Measurements from ENCODE around the gene RBM3.

Gene RBM3

GRCh38 chrX:48592971-48593370 is 18.7 kb downstream of the RBM3 start:
- Histone ChIP-seq H3K36me3 (ENCODE audit: insufficient read depth, insufficient read length, low read length) (no peaks in the 10 kb centered on the region), H3K27me3 (ENCODE audit: insufficient read depth, insufficient read length) (no peaks in the 10 kb centered on the region), H3K4me3 (ENCODE audit: insufficient read length, low read depth) (no peak overlapping the region), H3K4me1 (ENCODE audit: insufficient read depth, insufficient read length) (peaks cover 3% of the 10 kb centered on the region), H3K9ac (ENCODE audit: insufficient read length, low read depth) (no peak overlapping the region), H3K9me3 (ENCODE audit: insufficient read depth, low read length) (no peaks in the 10 kb centered on the region)
- TF ChIP-seq SUZ12 (IDR thresholded peaks at IDR 0.05; ENCODE audit: extremely low read depth, insufficient read depth, insufficient read length) (no peak), ZNF274 (IDR thresholded peaks at IDR 0.05; ENCODE audit: low read depth, low read length) (no peak)
- no peak for DNase-seq (ENCODE audit: low read depth, low spot score)

GRCh38 chrX:48595929-48596328 is 21.6 kb downstream of the RBM3 start:
- Histone ChIP-seq H3K27me3 (ENCODE audit: insufficient read depth, insufficient read length) (no peaks in the 10 kb centered on the region), H3K4me1 (ENCODE audit: insufficient read depth, insufficient read length) (peaks cover 4% of the 10 kb centered on the region), H3K9me3 (ENCODE audit: insufficient read depth, low read length) (no peaks in the 10 kb centered on the region), H3K36me3 (ENCODE audit: insufficient read depth, insufficient read length, low read length) (peaks cover 23% of the 10 kb centered on the region), H3K9ac (ENCODE audit: insufficient read length, low read depth) (no peak overlapping the region), H3K4me3 (ENCODE audit: insufficient read length, low read depth) (no peak overlapping the region)
- no peak for DNase-seq (ENCODE audit: low read depth, low spot score)
- TF ChIP-seq SUZ12 (IDR thresholded peaks at IDR 0.05; ENCODE audit: extremely low read depth, insufficient read depth, insufficient read length) (no peak), YY1 (IDR thresholded peaks at IDR 0.05; ENCODE audit: insufficient read depth, insufficient read length) (no peak), ZNF274 (IDR thresholded peaks at IDR 0.05; ENCODE audit: low read depth, low read length) (no peak)

- TF ChIP-seq ZNF274 (IDR thresholded peaks at IDR 0.05; ENCODE audit: low read depth, low read length) (no peak), YY1 (IDR thresholded peaks at IDR 0.05; ENCODE audit: insufficient read depth, insufficient read length) (peak; percentile 89)
- peaks cover 39% of the 10 kb centered on the region for H3K36me3 ChIP-seq (ENCODE audit: insufficient read depth, insufficient read length, low read length)
- peak within 1 kb of the TSS; percentile 99 for H3K4me3 ChIP-seq (ENCODE audit: insufficient read length, low read depth)
- H3K9me3 ChIP-seq (ENCODE audit: insufficient read depth, low read length), result no peaks in the 10 kb centered on the region
- H3K4me1 ChIP-seq (ENCODE audit: insufficient read depth, insufficient read length), result peaks cover 4% of the 10 kb centered on the region
- H3K9ac ChIP-seq (ENCODE audit: insufficient read length, low read depth), result peak within 1 kb of the TSS; percentile 94
- no peaks in the 10 kb centered on the region for H3K27me3 ChIP-seq (ENCODE audit: insufficient read depth, insufficient read length)
- DNase-seq (ENCODE audit: low read depth, low spot score), result peak; percentile 89
These were observed 23.3 kb downstream of the RBM3 start, which contains the start of gene WDR13 for GRCh38 chrX:48597353-48598264. TSS of gene WDR13 (plus strand) at chrX:48597492. CDS start at chrX:48597997, 505 bp downstream.

GRCh38 chrX:48598614-48599013 is 24.3 kb downstream of the RBM3 start:
- Histone ChIP-seq H3K36me3 (ENCODE audit: insufficient read depth, insufficient read length, low read length) (peaks cover 47% of the 10 kb centered on the region), H3K9me3 (ENCODE audit: insufficient read depth, low read length) (no peaks in the 10 kb centered on the region), H3K4me3 (ENCODE audit: insufficient read length, low read depth) (peak overlapping the region; percentile 99), H3K9ac (ENCODE audit: insufficient read length, low read depth) (peak overlapping the region; percentile 2), H3K4me1 (ENCODE audit: insufficient read depth, insufficient read length) (peaks cover 4% of the 10 kb centered on the region), H3K27me3 (ENCODE audit: insufficient read depth, insufficient read length) (no peaks in the 10 kb centered on the region)
- TF ChIP-seq YY1 (IDR thresholded peaks at IDR 0.05; ENCODE audit: insufficient read depth, insufficient read length), result no peak
- TF ChIP-seq SUZ12 (IDR thresholded peaks at IDR 0.05; ENCODE audit: extremely low read depth, insufficient read depth, insufficient read length), result no peak
- TF ChIP-seq ZNF274 (IDR thresholded peaks at IDR 0.05; ENCODE audit: low read depth, low read length), result no peak
- no peak for DNase-seq (ENCODE audit: low read depth, low spot score)

- no peaks in the 10 kb centered on the region for H3K9me3 ChIP-seq (ENCODE audit: insufficient read depth, low read length)
- H3K36me3 ChIP-seq (ENCODE audit: insufficient read depth, insufficient read length, low read length), result peaks cover 54% of the 10 kb centered on the region
- peaks cover 4% of the 10 kb centered on the region for H3K4me1 ChIP-seq (ENCODE audit: insufficient read depth, insufficient read length)
- DNase-seq (ENCODE audit: low read depth, low spot score), result no peak
- H3K27me3 ChIP-seq (ENCODE audit: insufficient read depth, insufficient read length), result no peaks in the 10 kb centered on the region
- no peak overlapping the region for H3K9ac ChIP-seq (ENCODE audit: insufficient read length, low read depth)
- H3K4me3 ChIP-seq (ENCODE audit: insufficient read length, low read depth), result no peak overlapping the region
- no peak for TF ChIP-seq SUZ12 (IDR thresholded peaks at IDR 0.05; ENCODE audit: extremely low read depth, insufficient read depth, insufficient read length)
- no peak for TF ChIP-seq YY1 (IDR thresholded peaks at IDR 0.05; ENCODE audit: insufficient read depth, insufficient read length)
- TF ChIP-seq ZNF274 (IDR thresholded peaks at IDR 0.05; ENCODE audit: low read depth, low read length), result no peak
These were observed 25.1 kb downstream of the RBM3 start for GRCh38 chrX:48599341-48599740.

- H3K9ac ChIP-seq (ENCODE audit: insufficient read length, low read depth), result no peak overlapping the region
- TF ChIP-seq SUZ12 (IDR thresholded peaks at IDR 0.05; ENCODE audit: extremely low read depth, insufficient read depth, insufficient read length) (no peak), ZNF274 (IDR thresholded peaks at IDR 0.05; ENCODE audit: low read depth, low read length) (no peak), YY1 (IDR thresholded peaks at IDR 0.05; ENCODE audit: insufficient read depth, insufficient read length) (no peak)
- H3K36me3 ChIP-seq (ENCODE audit: insufficient read depth, insufficient read length, low read length), result peaks cover 63% of the 10 kb centered on the region
These were observed 25.9 kb downstream of the RBM3 start for GRCh38 chrX:48600226-48600625.

GRCh38 chrX:48601741-48602394 is 27.6 kb downstream of the RBM3 start:
- no peak for DNase-seq (ENCODE audit: low read depth, low spot score)
- Histone ChIP-seq H3K27me3 (ENCODE audit: insufficient read depth, insufficient read length) (no peaks in the 10 kb centered on the region), H3K4me1 (ENCODE audit: insufficient read depth, insufficient read length) (peaks cover 6% of the 10 kb centered on the region), H3K9me3 (ENCODE audit: insufficient read depth, low read length) (no peaks in the 10 kb centered on the region), H3K9ac (ENCODE audit: insufficient read length, low read depth) (no peak overlapping the region), H3K4me3 (ENCODE audit: insufficient read length, low read depth) (no peak overlapping the region), H3K36me3 (ENCODE audit: insufficient read depth, insufficient read length, low read length) (peaks cover 70% of the 10 kb centered on the region)
- no peak for TF ChIP-seq SUZ12 (IDR thresholded peaks at IDR 0.05; ENCODE audit: extremely low read depth, insufficient read depth, insufficient read length)
- TF ChIP-seq ZNF274 (IDR thresholded peaks at IDR 0.05; ENCODE audit: low read depth, low read length), result no peak
- TF ChIP-seq YY1 (IDR thresholded peaks at IDR 0.05; ENCODE audit: insufficient read depth, insufficient read length), result no peak

More at GRCh38 chrX:48600226-48600625, 25.9 kb downstream of the RBM3 start:
- no peak for DNase-seq (ENCODE audit: low read depth, low spot score)
- no peak overlapping the region for H3K4me3 ChIP-seq (ENCODE audit: insufficient read length, low read depth)
- H3K9me3 ChIP-seq (ENCODE audit: insufficient read depth, low read length), result no peaks in the 10 kb centered on the region
- peaks cover 4% of the 10 kb centered on the region for H3K4me1 ChIP-seq (ENCODE audit: insufficient read depth, insufficient read length)
- no peaks in the 10 kb centered on the region for H3K27me3 ChIP-seq (ENCODE audit: insufficient read depth, insufficient read length)
